Measurements from ENCODE around the gene CAV3.

DNA sequence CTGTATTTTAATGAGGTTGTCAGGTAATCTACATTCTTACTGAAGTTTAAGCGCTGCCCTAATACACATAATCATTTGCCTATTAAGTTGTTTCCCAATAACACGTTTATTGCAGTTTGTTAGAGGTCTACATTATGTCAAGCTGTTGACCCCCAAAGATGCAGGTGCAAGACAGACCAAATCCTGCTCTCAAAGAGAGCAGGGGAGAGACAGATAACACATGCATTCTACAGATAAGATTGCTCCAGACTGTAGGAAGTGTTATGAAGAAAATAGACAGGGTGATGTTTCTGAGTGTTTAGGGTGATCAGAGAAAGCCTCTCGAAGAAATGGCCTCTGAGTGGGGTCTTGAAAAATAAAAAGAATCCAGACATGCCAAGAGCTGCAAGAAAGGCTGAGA is 60.6 kb downstream of the CAV3 start:
- TF ChIP-seq, protein P1, sequence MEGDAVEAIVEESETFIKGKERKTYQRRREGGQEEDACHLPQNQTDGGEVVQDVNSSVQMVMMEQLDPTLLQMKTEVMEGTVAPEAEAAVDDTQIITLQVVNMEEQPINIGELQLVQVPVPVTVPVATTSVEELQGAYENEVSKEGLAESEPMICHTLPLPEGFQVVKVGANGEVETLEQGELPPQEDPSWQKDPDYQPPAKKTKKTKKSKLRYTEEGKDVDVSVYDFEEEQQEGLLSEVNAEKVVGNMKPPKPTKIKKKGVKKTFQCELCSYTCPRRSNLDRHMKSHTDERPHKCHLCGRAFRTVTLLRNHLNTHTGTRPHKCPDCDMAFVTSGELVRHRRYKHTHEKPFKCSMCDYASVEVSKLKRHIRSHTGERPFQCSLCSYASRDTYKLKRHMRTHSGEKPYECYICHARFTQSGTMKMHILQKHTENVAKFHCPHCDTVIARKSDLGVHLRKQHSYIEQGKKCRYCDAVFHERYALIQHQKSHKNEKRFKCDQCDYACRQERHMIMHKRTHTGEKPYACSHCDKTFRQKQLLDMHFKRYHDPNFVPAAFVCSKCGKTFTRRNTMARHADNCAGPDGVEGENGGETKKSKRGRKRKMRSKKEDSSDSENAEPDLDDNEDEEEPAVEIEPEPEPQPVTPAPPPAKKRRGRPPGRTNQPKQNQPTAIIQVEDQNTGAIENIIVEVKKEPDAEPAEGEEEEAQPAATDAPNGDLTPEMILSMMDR (IDR thresholded peaks at IDR 0.05): no peak
- TF ChIP-seq EP300 (IDR thresholded peaks at IDR 0.05; ENCODE audit: low read depth): no peak

All from transverse colon (tissue), 3 donors.